ENCODE results near the gene C2orf81.
"Not testable (repeated sequence)": the region's sequence is repeated elsewhere in the genome, so short reads cannot be mapped to it uniquely, and the experiment has no call there.

The C2orf81 gene

GRCh38 chr2:74423231-74424095, 2.0 kb upstream of the C2orf81 start:
- no peak for DNase-seq

DNA sequence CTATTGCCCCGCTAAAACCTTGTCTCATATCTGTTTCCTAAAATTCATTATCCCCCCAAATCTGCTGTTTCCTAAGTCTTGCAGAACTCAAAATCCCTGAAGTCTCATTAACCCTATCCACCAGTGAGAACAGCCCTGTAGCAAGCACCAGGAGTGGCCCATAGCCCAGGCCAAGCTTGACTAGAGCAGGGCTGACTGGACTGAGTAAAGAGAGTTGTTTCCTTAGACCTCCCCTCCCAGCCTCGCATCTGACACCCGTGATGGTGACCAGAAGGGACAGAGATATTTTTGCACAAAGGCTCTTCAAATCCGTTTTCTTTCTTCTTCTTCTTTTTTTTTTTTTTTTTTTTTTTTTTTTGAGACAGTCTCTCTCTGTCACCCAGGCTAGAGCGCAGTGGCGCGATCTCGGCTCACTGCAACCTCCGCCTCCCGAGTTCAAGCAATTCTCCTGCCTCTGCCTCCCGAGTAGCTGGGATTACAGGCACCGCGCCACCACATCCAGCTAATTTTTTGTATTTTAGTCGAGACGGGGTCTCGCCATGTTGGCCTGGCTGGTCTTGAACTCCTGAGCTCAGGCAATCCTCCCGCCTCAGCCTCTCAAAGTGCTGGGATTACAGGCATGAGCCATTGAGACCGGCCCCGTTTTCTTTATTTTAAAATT, 846 bp downstream of the C2orf81 start:
- not testable (repeated sequence) for DNase-seq

DNA sequence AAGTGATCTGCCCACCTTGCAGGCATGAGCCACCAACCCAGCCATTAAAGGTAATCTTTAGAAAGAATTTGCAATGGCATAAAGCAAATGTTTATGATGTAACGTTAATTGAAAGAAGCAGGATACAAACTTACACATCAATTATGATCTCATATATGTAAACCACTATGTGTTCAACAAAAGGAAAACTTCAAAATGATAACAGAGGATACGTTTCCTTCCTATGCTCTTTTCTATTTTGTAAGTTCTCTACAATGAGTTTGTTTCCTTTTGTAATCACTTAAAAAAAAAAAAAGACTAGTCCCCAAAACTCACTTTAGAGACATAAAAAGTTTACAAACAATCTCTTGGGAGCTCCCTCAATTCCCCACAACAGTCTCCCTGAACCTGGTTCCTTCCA, 1.4 kb downstream of the C2orf81 start:
- DNase-seq = no peak

DNA sequence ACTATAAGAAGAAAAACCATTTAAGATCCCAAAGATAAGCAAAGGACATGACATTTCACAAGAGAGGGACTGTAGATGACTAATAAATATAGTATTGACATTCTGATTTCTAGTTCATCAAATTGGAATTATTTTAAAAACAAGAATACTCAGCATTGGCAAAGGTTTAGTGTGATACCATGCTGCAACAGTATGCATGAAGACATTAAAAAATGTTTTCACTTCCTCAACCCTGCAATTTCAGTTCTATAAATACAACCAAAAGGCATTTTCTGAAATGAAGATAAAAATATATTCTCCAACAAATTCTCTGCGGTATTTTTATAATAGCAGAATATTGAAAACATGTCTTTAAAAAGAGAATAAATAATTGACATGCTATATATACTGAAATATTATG, 2.1 kb downstream of the C2orf81 start:
- no peak for DNase-seq

- no peak for DNase-seq
Observed at GRCh38 chr2:74418312-74418711, 3.1 kb downstream of the C2orf81 start.

- no peak for DNase-seq
Observed at GRCh38 chr2:74417763-74418162, 3.7 kb downstream of the C2orf81 start.

GRCh38 chr2:74417197-74417596, 4.2 kb downstream of the C2orf81 start:
- no peak for DNase-seq

- DNase-seq = no peak
Observed at GRCh38 chr2:74416778-74417177, 4.6 kb downstream of the C2orf81 start.

DNA sequence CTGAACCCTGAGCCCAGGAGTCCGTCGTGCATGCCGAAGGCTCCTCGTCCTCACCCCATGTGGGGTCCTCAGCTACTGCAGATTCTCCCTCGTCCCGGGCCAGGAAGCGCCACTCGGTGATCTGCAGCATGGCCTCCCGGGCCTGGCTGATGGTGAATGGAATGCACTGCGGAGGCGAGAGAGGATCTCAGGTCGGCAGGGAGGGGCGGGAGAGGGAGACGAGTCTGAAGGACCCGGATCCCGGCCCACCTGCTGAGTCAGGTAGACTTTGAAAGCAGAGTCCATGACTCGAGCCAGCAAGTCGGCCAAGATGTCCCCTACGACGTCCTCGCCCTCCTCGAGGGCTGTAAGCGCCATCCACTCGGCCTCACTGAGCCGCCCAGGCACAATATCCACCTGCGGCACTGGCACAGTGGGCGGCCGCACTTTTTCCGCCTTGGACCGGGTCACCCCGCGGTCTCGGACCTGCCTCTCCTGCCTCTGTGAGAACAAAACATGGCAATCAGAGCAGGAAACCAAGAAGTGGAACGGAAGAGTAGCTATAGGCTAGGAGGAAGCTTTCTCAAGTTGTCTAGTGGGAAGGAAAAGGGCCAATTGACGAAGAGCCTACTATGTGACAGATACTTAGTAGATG, 5.5 kb downstream of the C2orf81 start:
- no peak for DNase-seq

DNA sequence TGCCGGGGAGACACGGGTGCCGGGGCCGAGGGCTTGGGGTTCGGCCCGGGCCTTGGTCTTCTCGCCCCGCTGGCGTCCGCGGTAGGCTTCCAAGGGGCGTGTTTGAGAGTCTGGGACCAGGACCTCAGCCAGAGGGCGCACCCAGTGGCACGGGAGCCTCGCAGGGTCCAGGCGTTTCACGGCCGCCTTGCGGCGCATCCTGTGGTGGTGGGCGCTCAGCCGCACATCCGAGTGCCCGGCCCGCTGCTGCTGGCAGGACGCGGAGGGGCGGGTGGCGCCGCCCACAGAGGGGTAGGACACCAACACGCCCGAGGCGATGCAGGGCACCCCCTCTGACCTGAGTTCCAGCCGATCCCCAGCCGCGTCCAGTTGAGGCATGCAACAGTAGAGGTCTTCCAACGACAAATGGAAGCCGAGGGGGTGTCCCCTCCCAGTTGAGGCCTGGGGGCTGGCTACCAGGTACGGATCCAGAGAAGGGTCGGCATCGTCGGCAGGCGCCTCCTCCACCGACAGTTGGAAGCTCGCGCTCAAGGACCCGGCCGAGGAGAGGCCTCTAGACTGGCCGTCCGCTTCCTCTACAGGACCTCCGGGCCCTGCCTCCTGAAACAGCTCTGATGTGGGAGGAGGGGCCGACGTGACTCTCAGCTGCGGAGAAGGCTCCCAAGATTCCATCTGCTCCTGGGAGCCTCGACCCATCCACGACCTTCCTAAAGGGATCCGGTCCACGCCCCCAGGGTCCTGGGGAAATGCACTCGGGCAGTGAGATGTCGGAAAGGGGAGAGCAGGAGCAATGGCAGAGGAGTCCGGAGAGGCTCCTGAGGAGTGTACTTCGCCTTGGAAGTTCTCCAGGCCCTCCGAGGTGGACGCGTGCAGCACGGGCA, 6.3 kb downstream of the C2orf81 start:
- DNase-seq = peak; percentile 36

DNA sequence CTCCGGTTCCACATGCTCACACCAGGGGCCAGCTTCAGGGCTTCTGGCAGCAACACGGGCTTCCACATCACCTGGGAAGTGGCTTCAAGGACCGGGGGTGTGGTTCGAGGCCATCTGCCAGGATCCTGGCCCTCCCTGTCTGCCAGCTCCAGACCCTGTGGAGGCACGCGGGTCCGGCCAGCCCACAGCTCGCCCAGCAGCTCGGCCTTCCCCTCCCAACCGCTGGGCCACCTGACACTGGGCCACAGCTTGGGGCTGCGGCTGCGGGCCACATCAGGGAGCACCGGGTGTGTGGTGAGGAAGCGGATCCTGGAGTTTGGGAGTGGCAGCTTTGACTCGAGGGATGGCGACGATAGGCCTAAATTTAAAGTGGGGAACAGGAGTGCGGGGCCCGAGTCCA, 7.0 kb downstream of the C2orf81 start:
- no peak for DNase-seq

DNA sequence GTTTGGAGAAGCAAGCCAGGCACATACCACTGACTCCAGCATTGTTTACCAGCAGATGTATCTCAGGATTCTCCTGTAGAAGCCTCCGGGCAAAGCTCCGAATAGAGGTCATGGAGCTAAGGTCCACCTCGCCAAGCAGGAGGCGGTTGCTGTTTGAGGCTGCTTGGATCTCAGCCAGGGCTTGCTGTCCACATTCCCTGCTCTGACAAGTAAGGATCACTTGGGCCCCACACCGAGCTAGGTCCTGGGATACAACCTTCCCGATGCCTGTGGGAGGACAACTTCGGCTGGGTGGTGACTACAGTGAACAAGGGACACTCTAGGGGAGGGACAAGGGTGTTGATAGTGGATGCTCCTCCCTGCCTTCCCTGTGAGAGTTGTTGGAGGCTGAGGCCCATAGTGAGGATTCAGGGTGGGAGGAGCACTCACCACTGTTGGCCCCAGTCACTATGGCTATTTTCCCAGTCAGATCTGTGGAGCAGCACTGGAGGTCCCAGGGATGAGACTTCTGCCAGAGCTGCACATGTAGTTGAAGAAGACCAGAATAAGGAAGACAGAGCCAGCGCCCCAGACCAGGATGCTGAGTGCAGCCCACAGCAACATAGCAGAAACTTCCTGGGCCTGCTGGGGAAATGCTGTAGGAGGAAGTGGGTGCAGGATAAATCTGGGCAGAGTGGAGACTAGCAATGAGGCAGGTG, 8.3 kb downstream of the C2orf81 start:
- DNase-seq = no peak

DNA sequence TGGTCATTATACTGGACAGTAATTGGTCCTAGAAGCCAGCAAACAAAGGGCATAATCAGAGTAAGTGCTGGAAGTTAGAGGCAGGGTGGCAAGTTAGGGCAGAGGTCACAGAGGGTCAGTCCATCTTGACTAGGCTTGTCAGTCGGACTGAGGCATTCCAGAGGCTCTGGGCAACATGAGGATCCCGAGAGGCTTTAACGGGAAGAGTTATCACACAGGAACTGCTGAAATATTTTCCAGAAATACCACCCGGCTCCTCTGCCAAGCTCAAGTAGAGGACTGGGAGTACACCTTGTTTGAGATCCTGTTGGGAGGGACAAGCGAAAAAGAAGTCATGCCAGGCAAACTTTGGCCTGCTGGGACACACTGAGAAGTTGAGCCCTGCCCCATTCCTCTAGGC, 13.7 kb downstream of the C2orf81 start:
- no peak for DNase-seq

- DNase-seq = no peak
Observed at GRCh38 chr2:74406035-74406434, 15.4 kb downstream of the C2orf81 start.

- no peak for DNase-seq
Observed at GRCh38 chr2:74401891-74402290, 19.5 kb downstream of the C2orf81 start.

DNA sequence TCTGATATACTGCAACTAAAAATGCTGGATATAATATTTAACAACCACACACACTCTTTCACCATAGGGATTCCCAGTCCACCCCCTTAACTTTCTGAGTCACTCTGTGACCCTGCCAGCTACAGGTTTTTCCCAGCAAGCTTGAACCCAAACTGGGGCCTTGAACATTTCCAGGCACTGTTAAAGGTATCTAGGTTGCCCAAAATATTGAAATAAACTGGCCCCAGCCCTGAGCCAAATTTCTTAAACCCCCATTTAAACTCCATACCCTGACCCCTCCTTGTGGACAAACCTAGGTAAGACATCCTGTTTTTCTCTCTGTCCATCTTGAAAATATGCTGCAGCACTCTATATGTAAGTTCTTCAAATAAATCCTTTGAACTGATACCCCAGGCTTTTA, 21.6 kb downstream of the C2orf81 start:
- DNase-seq = no peak

DNA sequence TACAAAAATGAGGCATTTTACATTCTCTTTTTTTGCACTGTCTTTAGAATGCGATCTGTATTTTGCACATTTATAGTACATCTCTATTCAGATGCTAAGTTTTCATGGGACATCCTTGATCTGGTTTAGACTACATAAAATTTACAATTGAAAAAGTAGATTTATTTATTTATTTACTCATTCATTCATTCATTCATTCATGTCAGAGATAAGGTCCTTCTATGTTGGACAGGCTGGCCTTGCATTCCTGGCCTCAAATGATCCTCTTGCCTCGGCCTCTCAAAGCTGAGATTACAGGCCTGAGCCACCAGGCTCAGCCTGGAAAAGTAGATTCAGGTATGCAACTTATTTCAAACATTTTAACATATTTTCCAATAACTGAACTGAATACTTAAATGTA, 25.3 kb downstream of the C2orf81 start:
- no peak for DNase-seq

GRCh38 chr2:74393525-74393924, 27.9 kb downstream of the C2orf81 start:
- no peak for DNase-seq

GRCh38 chr2:74392449-74392743, 29.0 kb downstream of the C2orf81 start:
- no peak for DNase-seq

GRCh38 chr2:74391580-74392448, 29.6 kb downstream of the C2orf81 start:
- peak; percentile 94 for DNase-seq

DNA sequence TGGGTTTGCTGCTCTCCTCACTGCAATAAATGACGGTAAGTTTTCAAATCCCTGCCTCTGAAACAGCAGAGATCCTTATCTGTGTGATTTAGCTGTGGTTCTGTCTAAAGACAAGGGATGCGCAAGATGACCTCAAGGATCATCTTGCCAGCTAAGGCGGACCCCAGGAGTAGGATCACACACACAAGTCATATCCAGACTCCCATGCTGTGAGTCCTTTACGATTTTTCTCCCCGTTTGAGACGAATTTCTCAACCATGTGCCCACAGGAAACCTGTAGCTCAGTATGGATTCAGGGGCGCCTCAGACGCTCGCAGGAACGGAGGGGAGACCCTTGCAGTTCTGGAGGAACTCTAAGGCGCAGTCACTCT, 30.2 kb downstream of the C2orf81 start:
- no peak for DNase-seq

GRCh38 chr2:74390606-74391005, 30.8 kb downstream of the C2orf81 start:
- no peak for DNase-seq

Data from midbrain (tissue), 1 donor.